ENCODE data around the gene CTNNA2. TPM values are rescaled to one million over a fixed set of nuclear protein-coding genes. Genes with fewer than 3 reads are reported as not detected.

CTNNA2 gene
- total RNA-seq, 4 donors from 2014 or later: 0.19 TPM; not detected in 3

DNA sequence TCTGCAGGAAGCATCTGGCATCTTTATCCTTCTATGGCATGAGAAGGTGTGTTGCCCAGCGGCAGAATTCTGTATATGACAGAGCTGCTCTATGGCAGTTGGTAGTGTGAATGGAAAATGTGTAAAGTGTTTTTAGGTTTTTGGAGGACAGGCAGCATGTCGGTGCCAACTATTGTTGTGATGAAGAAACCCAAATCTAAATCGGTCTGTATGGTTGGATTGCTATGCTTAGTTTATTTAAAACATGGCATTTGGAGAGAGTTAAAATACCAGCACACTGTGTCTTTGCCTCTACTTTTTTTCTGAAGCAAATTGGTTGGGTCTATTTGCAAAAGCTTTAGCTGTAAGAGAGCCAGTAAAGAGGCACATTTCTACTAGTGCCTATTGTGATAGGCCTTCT is 136.7 kb downstream of the CTNNA2 start:
- TF ChIP-seq, protein P1, sequence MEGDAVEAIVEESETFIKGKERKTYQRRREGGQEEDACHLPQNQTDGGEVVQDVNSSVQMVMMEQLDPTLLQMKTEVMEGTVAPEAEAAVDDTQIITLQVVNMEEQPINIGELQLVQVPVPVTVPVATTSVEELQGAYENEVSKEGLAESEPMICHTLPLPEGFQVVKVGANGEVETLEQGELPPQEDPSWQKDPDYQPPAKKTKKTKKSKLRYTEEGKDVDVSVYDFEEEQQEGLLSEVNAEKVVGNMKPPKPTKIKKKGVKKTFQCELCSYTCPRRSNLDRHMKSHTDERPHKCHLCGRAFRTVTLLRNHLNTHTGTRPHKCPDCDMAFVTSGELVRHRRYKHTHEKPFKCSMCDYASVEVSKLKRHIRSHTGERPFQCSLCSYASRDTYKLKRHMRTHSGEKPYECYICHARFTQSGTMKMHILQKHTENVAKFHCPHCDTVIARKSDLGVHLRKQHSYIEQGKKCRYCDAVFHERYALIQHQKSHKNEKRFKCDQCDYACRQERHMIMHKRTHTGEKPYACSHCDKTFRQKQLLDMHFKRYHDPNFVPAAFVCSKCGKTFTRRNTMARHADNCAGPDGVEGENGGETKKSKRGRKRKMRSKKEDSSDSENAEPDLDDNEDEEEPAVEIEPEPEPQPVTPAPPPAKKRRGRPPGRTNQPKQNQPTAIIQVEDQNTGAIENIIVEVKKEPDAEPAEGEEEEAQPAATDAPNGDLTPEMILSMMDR (IDR thresholded peaks at IDR 0.05): no peak

DNA sequence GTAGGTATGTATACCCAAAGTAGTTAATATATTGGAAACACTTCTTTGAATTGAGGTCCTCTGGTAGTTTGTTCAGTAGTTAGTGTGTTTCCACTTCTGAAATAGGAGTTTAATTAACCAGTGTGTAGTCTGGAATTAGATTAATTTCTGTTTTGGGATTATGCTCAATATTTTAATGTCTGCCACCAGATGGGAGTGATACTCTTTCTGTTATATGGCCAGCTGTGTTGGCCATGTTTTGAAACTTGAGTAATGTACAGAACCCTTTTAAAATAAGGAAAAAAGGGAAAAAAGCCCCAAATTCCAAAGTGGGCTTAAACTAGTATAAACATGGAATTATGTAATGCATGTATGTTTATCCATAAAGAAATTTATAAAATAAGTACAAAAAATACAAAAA is 147.7 kb downstream of the CTNNA2 start:
- ATAC-seq (ENCODE audit: low FRiP score) (no peak), DNase-seq (ENCODE audit: low spot score) (no peak)
- TF ChIP-seq, protein P1 (IDR thresholded peaks at IDR 0.05): no peak

More for the DNA sequence above, 136.7 kb downstream of the CTNNA2 start:
- DNase-seq (ENCODE audit: low spot score) (no peak), ATAC-seq (ENCODE audit: low FRiP score) (no peak)

DNA sequence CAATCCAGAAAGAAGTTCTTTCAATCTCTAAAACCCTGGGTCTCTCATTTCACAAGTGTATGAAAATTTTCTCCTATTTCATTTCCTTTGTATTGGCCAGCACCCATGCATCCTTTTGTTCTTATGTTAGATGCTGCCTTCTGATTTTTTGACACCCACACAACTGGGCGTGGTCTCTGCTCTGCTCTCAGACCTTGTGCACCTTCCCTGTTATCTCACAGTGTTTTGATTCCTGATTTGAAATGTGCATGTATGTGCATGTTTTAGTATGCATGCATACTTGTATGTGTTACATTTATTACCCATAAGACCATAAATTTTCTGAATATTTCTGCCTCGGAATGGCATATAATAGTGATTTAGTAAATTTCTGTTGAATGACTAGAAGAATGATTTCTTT is 152.2 kb downstream of the CTNNA2 start:
- ATAC-seq (ENCODE audit: low FRiP score): no peak
- TF ChIP-seq, protein P1 (IDR thresholded peaks at IDR 0.05): no peak
- DNase-seq (ENCODE audit: low spot score): no peak

DNA sequence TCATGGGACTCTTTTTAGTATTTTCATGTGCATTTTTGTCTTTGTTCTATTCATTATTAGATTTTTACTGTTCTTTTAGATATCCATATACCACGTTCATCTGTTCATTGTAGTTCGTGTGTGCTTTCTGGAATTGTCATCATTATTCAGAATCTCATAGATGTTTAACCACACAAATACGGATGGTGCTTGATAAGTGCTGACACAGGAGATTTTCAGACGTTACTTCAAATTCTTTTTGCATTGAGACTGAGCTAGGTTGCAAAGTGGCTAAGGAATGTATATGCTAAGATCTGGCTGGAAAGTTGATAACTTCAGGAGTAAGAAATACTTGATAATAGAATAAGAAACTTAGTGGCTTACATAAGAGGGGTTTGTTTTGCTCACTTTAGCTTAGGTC is 153.6 kb downstream of the CTNNA2 start:
- DNase-seq (ENCODE audit: low spot score) (no peak), ATAC-seq (ENCODE audit: low FRiP score) (no peak)
- TF ChIP-seq, protein P1 (IDR thresholded peaks at IDR 0.05): no peak

DNA sequence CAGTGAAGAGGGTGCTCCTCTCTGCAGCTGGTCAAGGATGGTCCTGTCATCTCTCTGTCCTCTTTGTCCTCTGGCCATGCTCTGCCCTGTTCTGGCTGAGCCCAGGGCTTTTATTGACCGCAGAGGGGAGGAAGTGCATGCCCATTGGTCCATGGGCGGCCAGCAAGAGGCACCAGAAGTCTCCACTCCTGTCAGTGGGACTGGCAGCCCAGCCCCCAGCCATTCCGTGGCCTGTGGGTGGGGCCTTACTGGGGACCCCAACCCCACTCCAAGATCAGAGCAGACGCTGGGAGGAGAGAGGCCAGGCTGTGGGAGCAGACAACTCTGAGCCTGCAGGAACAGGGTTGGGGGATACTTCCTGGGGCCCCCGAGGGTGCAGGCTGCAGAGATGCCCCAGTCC is 156.9 kb downstream of the CTNNA2 start:
- TF ChIP-seq, protein P1 (IDR thresholded peaks at IDR 0.05): no peak
- no peak for ATAC-seq (ENCODE audit: low FRiP score)
- no peak for DNase-seq (ENCODE audit: low spot score)

DNA sequence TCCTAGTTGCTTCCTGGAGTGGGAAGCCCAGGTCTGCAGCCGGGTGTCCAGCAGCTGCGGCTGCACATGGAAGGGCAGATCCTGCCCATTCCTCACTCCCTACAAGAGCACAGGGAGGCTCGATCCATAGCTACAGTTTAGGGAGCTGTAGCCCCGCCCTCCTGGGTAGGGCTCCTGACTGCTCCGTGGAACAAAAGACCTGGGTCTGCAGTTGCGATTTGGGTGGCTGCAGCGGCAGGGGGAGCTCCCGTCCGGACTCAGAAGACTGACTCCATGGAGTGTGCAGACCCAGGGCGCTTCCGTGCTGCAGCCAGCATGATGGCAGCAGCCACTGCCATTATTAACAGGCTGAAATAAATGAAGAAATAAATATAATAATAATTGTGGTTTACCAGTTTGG is 157.3 kb downstream of the CTNNA2 start:
- no peak for ATAC-seq (ENCODE audit: low FRiP score)
- TF ChIP-seq, protein P1 (IDR thresholded peaks at IDR 0.05): no peak
- no peak for DNase-seq (ENCODE audit: low spot score)

DNA sequence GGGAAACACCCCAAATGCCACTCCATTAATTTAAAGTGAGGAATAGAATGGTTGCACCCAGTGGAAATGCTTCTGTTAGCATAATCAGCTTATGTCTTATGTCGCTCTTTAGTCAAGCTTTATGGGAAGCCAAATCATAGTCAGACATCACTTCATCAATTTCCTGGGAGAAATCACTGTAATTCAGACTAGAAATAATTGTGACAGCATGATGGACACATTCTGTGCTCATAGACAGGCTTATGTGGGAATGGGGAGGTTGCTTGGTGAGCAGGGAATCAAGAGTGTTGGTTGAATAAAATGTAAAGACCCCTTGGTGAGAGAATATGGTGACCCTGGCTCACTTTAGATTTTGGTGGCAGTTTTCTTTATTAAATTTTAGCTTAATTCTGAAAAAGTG is 174.0 kb downstream of the CTNNA2 start:
- TF ChIP-seq, protein P1 (IDR thresholded peaks at IDR 0.05): no peak
- ATAC-seq (ENCODE audit: low FRiP score) (no peak), DNase-seq (ENCODE audit: low spot score) (no peak)

Measured in omental fat pad (tissue), 4 donors.